Measurements from ENCODE around the gene STRBP.

DNA sequence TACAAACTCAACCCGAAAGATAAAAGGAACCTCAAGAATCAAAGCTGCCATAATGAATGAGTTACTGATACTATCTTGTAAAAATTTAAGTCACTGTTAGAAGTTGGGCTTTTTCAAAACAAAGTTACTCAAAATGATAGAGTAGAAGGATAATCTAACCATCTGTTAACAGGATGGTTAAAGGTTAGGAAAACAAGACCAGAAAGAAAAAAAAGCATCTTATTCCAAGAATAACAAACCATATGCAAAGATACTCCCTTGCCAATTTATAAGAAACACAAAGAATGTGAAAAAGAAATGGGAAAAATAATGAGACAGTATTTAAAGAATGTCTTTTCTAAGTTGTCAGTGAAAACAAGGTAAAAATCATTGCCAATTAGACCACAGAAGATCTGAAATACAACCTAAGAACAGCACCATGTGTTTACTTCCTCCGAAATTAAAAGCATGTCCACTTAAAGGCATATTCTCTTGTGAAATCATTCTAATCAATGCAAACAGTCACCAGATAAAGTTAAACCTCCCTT lies 51.2 kb downstream of the STRBP start:
- TF ChIP-seq CTCF (IDR thresholded peaks at IDR 0.05; ENCODE audit: low read length), result no peak
- no peak for TF ChIP-seq EZH2 (optimal IDR thresholded peaks at IDR 0.05; ENCODE audit: low read depth, low read length)
